ENCODE measurements around the gene WHRN.

GRCh38 chr9:114518120-114518519, 12.8 kb upstream of the WHRN start:
- TF ChIP-seq EP300 (IDR thresholded peaks at IDR 0.05; ENCODE audit: low read length), result no peak
- no peak for TF ChIP-seq SETDB1 (IDR thresholded peaks at IDR 0.05; ENCODE audit: low read length)
- no peak for TF ChIP-seq EZH2 (IDR thresholded peaks at IDR 0.05; ENCODE audit: borderline replicate concordance, low read depth, low read length)

All from K562 (cell line).